Stimulated activated CD4-positive, alpha-beta T cell treated with anti-CD3 and anti-CD28 coated beads, Interleukin-4, amount 100 ng/mL, for 48 hours (primary cell): ENCODE measurements around the gene SAMD11.

Source experiments
- DNase-seq, 2 donors: peaks; one replicate each; pipeline ENCODE4 v3.0.0-alpha.2; 2020; ENCODE audit warnings: low read depth in 2 of 2

Gene SAMD11

DNA sequence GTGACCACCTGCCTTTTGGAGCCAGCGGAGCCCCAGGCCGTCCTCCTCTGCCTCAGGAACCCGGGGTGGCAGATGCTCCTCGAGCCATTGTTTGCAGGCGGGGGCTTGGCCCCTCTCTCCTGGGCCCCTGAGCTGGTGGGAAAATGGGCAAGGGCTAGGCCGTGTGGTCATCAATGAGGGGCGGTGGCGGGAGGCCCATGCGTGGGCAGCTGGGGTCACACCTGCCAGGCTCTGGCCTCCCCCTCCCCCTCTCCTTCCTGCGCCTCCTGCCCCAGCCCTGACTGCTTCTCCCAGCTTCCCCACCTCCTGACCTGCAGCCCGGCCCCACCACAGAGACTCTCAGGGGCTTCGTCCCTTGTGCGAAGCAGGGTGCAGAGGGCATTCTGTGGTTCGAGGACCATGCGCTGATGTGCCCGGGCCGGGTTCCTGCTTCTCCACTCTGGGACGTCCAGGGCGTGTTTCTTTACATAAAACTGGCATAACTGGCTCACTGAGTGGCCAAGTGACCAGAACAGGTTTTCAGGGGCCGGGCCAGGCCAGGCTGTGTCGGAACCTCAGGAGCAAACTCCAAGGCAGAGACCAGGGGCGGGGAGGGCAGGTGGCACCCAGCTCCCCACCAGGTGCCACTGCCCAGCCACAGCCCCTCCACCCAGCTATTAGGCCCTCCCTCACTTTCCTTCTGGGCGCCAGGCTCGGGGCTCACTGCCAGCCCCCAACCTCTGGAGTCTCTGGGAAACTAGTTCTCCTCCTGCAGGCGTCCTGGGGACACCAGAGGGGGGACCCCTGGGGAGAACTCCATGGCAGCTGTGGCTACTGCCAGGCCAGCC lies 9.3 kb downstream of the SAMD11 start:
- no peak for DNase-seq

DNA sequence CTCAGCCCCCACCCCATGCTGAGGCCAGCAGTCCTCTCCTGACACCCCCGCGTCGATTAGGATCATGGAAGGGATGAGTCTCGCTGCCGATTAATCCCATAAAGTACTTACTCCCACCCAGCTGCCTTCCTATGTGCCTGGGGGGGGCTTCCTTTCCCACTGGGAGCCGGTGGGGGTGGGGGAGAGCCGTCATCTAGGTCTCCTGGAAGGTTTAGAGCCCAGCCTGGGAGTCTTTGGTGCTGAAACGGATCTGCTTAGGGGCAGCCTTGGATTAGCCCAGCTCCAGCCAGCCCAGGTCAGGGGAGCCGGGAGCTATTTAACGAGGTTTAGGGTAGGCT lies 9.8 kb downstream of the SAMD11 start:
- DNase-seq: no peak

DNA sequence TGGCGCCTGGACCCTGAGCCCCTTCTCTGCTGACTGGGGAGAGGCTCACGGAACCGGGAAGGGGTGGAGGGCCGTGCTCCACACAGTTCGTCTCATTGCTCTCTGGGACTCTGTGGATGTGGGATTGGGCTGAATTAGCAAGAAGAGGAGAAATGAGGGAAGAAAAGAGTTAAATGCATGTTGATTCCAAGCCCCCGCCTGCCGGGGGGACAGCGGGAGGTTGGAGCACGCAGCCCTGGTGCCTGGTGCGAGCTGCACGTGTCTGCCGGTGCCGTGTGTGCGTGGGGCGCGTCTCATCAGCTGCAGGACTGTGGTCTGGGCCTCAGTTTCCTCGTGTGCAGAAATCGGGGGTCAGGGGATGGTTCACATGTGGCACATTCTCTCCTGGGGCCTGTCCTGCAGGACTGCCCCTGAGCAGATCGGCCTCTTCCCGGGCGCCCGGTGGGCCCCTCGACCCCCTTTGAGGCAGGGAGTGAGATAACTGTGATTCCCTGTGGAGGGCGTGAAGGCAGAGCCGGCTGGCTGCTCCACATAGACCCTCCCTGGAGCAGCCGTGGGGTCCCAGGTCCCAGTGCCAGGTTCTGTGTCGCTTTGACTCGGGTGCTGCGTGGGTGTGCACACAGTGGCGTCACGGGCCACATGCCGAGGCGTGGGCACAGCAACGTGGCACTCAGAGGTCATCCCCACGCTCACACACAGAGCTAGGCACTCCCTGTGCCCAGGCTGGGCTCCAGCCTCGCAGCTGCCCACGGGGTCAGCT lies 11.4 kb downstream of the SAMD11 start:
- DNase-seq: no peak

DNA sequence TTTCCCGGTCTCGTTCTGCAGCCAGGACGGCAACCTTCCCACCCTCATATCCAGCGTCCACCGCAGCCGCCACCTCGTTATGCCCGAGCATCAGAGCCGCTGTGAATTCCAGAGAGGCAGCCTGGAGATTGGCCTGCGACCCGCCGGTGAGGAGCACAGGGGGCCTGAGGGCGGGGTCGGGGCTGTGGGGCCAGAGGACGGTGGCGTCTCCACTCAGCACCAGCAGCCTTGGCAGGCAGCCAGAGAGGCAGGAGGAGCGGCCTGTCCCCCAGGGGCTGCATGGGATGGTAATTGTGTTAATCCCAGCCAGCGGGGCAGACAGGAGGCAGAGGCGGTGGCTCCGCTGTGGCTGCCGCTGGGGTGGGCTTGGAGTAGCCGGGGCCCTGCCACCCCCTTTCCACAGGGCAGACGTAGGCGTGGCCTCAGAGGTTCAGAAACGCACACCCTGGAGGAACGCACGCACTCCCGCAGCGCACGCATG lies 12.1 kb downstream of the SAMD11 start:
- DNase-seq: no peak

DNA sequence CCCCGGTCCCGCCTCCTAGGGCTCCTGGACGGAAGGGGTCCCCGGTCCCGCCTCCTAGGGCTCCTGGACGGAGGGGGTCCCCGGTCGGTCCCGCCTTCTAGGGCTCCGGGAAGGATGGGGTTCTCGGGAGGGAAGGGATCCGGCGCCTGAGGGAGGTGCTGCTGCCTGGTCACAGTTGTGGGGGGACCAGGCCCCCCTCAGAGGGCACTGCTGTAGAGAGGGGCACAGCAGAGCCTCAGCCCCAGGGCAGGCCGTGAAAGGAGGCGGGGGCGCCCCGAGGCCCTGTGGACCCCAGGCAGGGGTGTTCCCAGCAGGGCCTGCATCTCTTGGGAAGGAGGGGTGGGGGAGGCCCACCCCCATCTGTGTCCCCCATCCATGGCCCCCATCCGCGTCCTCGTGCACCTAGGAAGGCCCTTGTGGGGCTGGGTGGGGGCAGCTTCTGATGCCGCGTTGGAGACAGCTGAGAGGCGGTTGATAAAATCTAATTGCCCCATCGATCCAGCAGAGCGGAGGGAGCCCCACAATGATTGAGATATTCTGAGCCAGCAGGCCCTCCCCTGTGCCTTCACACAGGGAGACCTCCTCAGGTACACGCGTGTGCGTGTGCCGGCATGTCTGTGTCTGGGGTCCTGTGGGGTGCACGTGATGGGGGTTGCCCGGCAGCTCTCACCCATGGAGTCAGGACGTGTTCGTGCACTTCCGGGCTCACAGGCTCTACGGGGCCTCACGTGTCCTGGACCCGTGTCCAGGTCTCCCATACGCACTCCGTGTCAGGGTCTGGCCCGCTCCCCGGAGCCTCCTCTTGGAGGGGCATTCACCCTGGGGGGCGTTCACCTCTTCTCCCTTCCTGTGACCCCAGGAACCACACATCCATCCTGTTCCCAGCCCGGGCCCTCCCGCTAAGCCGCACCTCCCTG lies 12.9 kb downstream of the SAMD11 start:
- DNase-seq: no peak

DNA sequence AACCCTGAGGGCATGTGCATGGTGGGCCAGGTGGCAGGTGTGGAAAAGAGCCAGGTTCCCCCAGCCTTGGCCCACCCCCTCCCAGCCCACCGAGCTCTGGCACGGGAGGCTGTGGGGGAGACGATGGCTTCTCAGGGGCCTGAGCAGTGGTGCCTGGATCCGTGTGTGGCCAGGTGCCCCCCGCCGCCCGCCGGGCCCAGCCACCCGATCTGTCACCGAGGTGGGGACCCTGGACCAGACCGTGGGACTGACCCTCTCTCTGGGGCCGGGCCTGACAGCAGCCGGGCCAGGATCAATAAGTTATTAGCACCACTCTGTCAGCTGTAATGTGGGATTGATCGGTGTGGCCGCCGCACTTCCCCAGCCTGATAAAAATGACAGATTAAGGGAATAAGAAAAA lies 13.8 kb downstream of the SAMD11 start:
- no peak for DNase-seq

DNA sequence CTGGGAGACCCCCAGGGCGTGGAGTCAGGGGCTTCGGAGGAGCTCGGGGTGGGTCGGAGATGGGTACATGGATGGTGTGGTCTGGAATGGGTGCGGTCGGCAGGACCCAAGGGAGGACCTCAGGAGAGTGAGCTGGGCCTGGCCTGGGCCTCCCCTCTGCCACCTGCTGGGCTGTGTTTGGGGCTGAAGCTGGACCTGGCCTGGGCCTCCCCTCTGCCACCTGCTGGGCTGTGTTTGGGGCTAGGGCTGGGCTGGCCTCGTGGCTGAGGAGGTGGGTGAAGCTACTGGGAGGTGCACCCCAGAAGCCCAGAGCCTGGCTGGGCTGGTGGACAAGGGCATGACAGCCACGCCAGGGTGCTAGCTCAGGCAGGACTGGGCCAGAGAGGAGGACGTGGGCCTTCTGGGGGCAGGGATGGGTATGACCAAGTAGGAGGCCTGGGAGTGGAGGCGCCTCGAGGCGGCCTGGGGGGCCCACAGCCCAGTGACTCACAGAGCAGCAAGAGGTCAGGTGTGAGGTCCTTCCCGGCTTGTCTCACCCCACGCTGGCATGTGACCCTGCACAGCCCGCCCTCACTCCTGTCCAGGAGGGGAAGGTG lies 14.5 kb downstream of the SAMD11 start:
- DNase-seq: no peak

DNA sequence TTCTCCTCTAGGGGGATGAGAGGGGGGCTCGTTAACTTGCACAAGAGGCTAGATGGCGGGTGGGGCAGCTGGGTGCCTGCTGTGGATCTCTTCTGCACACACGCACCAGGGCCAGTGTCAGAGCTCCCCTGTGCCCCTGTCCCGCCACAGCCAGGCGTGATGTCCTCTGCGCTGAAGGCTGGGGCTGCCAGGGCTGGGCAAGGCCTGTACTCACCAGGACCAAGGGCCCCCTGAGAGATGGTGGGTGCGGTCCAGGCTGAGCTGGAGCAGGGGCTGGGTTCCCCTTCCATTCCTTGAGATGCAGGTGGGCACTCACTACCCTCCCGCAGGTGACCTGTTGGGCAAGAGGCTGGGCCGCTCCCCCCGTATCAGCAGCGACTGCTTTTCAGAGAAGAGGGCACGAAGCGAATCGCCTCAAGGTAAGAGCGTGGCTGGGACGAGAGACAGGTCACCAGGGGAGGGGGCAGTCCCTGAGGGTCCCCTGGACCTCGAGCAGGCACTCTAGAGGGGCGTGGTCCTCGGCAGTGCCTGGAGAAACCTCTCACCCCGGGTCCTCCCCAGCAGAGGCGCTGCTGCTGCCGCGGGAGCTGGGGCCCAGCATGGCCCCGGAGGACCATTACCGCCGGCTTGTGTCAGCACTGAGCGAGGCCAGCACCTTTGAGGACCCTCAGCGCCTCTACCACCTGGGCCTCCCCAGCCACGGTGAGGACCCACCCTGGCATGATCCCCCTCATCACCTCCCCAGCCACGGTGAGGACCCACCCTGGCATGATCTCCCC lies 15.2 kb downstream of the SAMD11 start:
- DNase-seq: no peak

DNA sequence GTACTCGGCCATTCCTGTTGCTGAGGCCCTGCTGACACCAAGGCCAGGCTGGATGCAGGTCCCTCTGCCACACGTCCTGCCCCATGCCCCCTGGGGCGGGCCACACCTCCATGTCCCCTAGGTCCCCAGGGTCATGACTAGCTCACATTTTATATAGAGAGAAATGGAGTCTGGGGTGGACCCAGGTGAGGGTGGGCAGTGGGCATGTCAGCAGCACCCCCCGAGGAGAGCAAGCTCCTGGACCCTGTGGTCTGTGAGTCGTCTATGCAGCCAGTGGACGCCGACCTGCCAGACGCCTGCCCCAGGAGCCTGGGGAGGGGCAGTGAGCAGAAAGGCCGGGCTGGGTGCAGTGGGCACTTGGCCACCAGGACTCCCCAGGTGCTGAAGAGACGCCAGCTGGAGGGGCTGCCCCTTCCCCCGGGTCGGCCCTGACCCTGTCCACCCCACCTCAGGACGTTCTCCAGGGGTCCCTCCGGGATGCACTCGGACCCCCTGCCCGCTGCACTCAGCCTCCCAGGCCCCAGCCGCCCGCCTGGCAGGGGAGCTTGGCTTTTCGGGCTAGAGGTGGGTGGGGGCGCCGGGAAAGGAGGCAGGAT lies 15.9 kb downstream of the SAMD11 start:
- DNase-seq: no peak

DNA sequence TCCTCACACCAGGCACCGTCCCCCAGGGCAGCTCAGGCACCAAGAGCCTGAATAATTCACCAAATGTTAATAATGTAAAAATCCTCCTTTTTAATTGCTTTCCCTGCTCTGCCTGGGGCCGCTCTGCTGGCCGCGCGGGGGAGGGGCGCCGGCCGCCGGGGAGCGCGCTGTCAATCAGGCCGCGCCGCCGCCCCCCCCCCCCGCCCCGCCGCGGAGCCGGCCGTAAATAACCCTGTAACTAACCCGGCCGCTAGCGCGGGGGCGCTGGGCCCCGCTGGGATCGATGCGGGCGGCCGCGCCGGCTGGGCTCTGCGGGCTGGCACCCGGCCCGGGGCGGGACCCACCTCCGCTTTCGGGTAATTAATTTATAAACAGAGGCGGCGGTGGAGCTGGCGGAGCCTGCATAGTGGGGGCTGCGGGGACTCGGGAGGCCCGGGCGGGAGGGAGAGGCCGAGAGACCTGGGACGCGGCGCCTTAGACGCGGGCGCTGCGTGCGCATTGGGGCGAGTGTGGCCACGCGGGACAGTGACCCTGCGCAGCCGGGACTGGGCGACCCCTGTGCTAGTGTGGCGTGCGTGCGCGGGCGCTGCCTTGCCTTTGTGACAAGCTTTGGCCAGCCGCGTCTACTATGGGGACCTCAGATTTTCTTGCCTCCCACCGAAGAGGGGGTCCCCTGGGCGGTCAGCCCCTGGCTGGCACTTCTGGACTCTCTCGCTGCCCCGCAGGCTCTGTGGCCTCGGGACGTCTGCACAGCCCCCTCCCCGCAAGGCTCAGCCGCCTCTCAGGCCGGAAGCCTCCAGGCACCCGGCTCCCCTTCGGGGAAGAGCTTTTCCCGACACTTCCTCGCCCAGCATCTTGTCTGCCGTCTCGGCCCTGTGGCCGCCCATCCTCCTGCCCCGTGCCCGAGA lies 16.6 kb downstream of the SAMD11 start:
- no peak for DNase-seq

DNA sequence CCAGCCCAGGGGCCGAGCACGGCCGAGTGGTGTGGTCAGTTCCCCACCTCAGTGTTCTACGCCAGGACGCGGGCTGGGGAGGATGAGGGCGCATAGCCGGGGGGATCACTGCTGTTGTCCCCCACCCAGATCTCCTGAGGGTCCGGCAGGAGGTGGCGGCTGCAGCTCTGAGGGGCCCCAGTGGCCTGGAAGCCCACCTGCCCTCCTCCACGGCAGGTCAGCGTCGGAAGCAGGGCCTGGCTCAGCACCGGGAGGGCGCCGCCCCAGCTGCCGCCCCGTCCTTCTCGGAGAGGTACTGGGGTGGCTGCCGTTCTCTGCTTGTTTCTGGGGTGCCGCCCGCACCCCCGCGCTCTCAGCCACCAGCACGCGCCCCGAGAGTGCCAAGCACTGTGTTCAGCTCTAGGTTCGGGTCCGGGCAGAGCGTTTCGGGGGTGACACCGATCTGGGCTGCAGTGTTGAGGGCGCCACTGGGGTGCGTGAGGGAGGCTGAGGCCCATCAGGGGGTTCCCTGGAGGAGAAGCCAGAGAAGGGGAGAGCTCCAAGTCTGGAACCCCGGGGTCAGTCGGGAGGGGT lies 17.4 kb downstream of the SAMD11 start:
- no peak for DNase-seq

DNA sequence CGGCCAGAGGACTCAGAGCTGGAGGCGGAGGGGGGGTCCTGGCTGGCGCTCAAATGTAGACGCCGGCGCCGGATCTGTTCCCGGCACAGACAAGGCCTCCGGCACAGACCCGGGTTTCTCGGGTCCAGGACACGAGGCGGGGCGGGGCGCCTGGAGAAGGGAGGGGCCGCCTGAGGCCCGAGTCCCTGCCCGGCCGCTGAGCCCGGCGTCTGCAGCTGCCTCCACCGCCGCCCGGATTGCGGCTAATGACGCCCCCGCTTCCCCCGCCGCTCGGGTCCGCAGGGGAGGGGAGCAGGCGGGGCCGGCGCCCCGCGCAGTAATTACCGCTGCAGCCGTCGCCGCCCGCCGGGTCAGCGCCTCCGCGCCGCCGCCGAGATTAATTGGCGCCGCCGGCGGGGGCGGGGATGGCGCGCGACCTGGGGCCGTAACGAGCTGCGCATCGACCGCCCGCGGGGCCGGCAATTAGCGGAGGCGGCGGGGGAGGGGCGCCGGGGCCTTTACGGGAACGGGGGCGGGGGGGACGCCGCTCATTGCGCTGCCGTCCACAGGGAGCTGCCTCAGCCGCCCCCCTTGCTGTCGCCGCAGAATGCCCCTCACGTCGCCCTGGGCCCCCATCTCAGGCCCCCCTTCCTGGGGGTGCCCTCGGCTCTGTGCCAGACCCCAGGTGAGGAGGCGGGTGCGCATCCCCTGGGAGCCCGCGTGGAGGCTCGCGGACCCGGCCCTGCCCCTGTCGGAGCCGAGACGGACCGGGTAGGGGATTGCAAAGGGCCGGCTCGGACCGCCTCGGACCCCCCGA lies 18.1 kb downstream of the SAMD11 start:
- no peak for DNase-seq

DNA sequence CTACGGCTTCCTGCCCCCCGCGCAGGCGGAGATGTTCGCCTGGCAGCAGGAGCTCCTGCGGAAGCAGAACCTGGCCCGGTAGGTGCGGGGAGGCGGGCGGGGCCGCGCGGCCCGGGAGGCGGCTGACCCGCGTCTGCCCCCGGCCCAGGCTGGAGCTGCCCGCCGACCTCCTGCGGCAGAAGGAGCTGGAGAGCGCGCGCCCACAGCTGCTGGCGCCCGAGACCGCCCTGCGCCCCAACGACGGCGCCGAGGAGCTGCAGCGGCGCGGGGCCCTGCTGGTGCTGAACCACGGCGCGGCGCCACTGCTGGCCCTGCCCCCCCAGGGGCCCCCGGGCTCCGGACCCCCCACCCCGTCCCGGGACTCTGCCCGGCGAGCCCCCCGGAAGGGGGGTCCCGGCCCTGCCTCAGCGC lies 18.7 kb downstream of the SAMD11 start:
- DNase-seq: no peak

DNA sequence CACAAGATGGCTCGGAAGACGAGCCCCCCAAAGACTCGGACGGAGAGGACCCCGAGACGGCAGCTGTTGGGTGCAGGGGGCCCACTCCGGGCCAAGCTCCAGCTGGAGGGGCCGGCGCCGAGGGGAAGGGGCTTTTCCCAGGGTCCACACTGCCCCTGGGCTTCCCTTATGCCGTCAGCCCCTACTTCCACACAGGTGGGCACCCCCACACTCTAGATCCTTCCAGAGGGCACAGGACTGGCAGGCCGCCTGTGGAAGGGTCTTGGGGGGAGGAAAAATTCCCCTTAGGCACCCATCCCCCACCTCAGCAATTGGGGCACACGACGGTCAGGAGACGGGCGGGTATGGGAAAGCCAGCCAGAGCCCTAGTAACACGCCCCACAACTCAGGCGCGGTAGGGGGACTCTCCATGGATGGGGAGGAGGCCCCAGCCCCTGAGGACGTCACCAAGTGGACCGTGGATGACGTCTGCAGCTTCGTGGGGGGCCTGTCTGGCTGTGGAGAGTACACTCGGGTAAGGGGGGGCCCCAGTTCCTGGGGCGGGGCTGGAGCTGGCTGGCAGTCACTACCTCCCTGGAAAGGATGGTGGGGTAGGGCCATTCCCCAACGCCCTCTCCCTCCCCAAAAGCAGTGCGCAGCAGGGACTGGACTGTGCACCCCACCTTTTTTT lies 19.3 kb downstream of the SAMD11 start:
- no peak for DNase-seq

DNA sequence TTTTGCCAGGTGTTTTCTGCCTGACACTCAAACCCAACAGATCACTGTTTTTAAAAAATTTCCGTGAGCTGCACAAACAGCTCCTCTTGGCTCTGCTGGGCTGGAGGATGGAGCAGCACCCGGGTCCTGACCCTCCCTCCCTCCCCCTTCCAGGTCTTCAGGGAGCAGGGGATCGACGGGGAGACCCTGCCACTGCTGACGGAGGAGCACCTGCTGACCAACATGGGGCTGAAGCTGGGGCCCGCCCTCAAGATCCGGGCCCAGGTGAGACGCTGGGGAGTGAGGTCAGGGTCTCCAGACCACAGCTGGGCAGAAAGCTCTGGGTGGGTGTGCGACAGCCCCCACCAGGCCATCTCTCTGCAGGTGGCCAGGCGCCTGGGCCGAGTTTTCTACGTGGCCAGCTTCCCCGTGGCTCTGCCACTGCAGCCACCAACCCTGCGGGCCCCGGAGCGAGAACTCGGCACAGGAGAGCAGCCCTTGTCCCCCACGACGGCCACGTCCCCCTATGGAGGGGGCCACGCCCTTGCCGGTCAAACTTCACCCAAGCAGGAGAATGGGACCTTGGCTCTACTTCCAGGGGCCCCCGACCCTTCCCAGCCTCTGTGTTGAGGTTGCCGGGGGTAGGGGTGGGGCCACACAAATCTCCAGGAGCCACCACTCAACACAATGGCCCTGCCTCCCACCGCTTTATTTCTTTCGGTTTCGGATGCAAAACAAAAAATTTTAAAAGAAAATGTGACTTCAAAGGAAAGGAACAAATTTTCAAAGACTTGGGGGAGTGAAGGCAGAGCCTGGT lies 20.0 kb downstream of the SAMD11 start:
- DNase-seq: no peak

DNA sequence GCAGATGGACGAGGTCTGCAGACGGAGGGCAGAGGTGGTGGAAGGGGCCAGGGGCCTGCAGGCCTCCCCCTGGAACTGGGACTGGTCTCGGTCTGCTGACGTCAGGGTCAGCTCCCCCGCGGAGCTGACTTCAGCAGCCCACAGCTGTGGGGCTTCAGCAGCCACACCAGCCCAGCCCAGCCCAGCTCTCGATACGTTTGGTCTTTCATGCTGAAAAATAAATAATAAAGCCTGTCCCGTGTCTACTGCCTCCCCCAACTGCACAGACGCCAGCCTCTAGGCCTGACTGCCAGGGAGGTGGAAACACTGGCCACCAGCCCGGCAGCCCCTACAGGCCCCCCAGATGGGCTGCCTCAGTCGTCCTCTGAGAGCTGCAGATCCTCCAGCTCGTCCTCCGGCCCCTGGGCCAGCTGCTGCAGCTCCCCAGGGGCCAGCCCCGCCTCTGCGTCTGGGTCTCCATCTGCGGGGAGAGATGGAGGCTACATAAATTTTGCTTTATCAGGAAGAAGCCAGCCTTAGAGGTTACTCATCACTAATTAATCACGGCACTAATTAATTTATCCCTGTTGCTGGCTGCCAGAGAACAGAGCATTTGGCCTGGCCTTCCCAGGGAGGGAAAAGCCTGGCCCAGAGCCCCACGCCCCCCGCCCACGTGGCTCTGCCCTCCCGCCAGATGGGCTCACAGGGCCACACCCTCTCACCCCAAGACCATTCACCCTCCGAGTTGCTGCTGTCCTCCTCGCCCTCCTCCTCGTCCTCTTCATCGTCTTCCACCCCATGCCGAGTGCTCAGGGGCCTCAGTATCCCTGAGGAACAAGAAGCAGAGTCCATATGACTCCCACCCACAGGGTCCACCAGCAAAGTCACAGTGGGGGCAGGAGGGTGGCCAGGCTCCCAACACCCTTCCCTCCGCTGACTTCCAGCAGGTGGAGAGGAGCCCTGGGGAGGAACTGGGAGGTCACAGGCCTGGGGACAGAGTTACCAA lies 20.9 kb downstream of the SAMD11 start:
- no peak for DNase-seq
